ENCODE measurements around the gene KLF5. TPM values are rescaled to one million over a fixed set of nuclear protein-coding genes. Genes with fewer than 3 reads are reported as not detected.

The KLF5 gene
- total RNA-seq, 2 experiments from 2014 or later, result 1.6 to 2.3 TPM

GRCh38 chr13:73106513-73107178, 47.8 kb downstream of the KLF5 start:
- CTCF ChIA-PET, result no interaction called here
- Mint-ChIP-seq H3K4me3 (no peak overlapping the region), H3K4me1 (no peaks in the 10 kb centered on the region), H3K9me3 (no peaks in the 10 kb centered on the region), H3K27ac (no peak overlapping the region), H3K27me3 (no peaks in the 10 kb centered on the region), H3K36me3 (ENCODE audit: low read depth) (no peaks in the 10 kb centered on the region)
- DNase-seq, result no peak
- POLR2A ChIA-PET, result no interaction called here

DNA sequence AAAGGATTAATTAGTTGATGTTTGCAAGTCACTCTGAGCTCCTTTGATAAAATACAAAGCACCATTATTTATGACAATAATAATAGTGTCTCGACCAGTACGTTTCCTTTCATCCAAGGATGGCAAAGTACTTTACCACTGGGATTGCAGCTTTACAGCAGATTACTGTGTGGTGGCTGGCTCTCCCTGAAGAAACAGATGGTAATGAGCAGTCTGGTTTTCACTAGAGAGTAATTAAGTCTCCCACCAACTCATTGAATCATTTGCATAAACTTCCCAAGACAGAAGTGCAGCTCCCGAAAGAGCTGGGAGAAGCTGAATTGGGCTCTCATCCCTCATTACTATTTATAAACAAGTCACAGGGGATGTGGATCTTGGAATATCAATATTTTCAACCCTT, 48.7 kb downstream of the KLF5 start:
- Mint-ChIP-seq H3K9me3 (no peaks in the 10 kb centered on the region), H3K4me1 (no peaks in the 10 kb centered on the region)
- CTCF ChIA-PET, result no interaction called here

GRCh38 chr13:73107970-73108369, 49.2 kb downstream of the KLF5 start:
- H3K27ac Mint-ChIP-seq, result no peak overlapping the region
- peaks cover 4% of the 10 kb centered on the region for H3K27me3 Mint-ChIP-seq
- no peaks in the 10 kb centered on the region for H3K9me3 Mint-ChIP-seq
- H3K4me3 Mint-ChIP-seq, result no peak overlapping the region
- no peaks in the 10 kb centered on the region for H3K4me1 Mint-ChIP-seq
- POLR2A ChIA-PET, result no interaction called here
- CTCF ChIA-PET, result no interaction called here
- no peaks in the 10 kb centered on the region for H3K36me3 Mint-ChIP-seq (ENCODE audit: low read depth)
- no peak for DNase-seq

More for the DNA sequence above, 48.7 kb downstream of the KLF5 start:
- POLR2A ChIA-PET, result no interaction called here
- Mint-ChIP-seq H3K27ac (no peak overlapping the region), H3K27me3 (peaks cover 2% of the 10 kb centered on the region), H3K36me3 (ENCODE audit: low read depth) (no peaks in the 10 kb centered on the region), H3K4me3 (no peak overlapping the region)
- DNase-seq, result no peak

DNA sequence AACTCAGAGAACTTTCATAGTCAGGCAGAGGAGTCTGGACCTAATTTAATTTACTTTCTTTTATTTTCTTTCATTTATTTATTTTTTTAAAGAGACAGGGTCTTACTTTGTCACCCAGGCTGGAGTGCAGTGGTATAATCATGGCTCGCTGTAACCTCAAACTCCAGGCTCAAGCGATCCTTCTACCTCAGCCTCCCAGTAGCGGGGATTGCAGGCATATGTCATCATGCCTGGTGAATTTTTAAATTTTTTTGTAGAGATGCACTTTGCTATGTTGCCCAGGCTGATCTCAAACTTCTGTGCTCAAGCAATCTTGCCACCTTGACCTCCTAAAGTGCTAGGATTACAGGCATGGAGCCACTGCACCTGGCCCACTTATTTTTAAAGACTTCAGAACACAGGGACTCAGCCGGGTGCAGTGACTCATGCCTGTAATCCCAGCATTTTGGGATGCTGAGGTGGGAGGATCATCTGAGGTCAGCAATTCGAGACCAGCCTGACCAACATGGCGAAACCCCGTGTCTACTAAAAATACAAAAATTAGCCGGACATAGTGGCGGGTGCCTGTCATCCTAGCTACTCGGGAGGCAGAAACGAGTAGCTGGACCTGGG, 50.6 kb downstream of the KLF5 start:
- ChIA-PET POLR2A (no interaction called here), CTCF (no interaction called here)
- no peak for DNase-seq
- Mint-ChIP-seq H3K27ac (no peak overlapping the region), H3K9me3 (no peaks in the 10 kb centered on the region), H3K4me1 (no peaks in the 10 kb centered on the region), H3K27me3 (peaks cover 4% of the 10 kb centered on the region), H3K36me3 (ENCODE audit: low read depth) (no peaks in the 10 kb centered on the region), H3K4me3 (no peak overlapping the region)

DNA sequence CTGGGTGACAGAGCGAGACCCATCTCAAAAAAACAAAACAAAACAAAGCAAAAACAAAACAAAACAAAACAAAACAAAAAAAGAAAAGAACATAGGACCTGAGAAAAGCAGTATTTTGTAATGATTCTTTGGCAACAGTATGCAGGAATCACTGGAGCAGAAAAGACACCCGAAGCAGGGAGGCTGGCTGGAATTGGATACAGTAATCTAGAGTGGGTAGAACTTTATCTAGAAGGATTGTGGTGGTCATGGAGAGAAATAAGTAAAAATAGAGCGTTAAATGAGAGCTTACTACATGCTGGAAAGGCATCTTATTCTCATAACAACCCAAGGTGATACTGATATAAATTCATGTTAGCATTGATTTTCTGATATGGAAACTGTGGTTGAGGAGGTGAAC, 51.2 kb downstream of the KLF5 start:
- Mint-ChIP-seq H3K36me3 (ENCODE audit: low read depth) (no peaks in the 10 kb centered on the region), H3K27ac (no peak overlapping the region), H3K27me3 (peaks cover 4% of the 10 kb centered on the region), H3K4me1 (no peaks in the 10 kb centered on the region), H3K4me3 (no peak overlapping the region), H3K9me3 (no peaks in the 10 kb centered on the region)
- ChIA-PET POLR2A (no interaction called here), CTCF (no interaction called here)
- DNase-seq, result no peak

GRCh38 chr13:73110814-73111213, 52.0 kb downstream of the KLF5 start:
- no peak for DNase-seq
- Mint-ChIP-seq H3K36me3 (ENCODE audit: low read depth) (no peaks in the 10 kb centered on the region), H3K27me3 (peaks cover 4% of the 10 kb centered on the region), H3K4me3 (no peak overlapping the region), H3K27ac (no peak overlapping the region), H3K4me1 (no peaks in the 10 kb centered on the region), H3K9me3 (no peaks in the 10 kb centered on the region)
- ChIA-PET CTCF (no interaction called here), POLR2A (no interaction called here)

- Mint-ChIP-seq H3K36me3 (ENCODE audit: low read depth) (no peaks in the 10 kb centered on the region), H3K4me3 (no peak overlapping the region), H3K27me3 (peaks cover 4% of the 10 kb centered on the region), H3K27ac (no peak overlapping the region), H3K4me1 (no peaks in the 10 kb centered on the region), H3K9me3 (no peaks in the 10 kb centered on the region)
- POLR2A ChIA-PET, result no interaction called here
- CTCF ChIA-PET, result no interaction called here
- no peak for DNase-seq
These were observed 52.5 kb downstream of the KLF5 start for GRCh38 chr13:73111331-73111730.

DNA sequence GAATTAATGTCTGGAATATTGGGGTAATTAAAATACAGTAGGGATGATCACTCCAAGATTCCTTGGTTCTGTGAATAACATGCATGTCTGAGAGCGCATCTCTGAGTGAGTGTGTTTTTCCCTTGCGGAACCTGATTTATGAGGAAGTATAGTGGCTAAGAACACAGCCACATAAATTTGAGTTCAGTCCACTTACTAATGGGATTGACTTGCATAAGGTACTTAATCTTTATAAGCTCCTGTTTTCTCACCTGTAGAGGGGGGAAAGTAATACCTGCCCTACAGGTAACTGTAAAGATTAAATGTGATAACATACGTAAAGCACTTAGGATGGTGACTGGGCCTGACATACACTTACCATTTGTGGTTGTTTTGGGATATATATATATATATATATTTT, 60.8 kb downstream of the KLF5 start:
- Mint-ChIP-seq H3K4me1 (no peaks in the 10 kb centered on the region), H3K27ac (no peak overlapping the region), H3K36me3 (ENCODE audit: low read depth) (no peaks in the 10 kb centered on the region), H3K4me3 (no peak overlapping the region), H3K9me3 (no peaks in the 10 kb centered on the region), H3K27me3 (peaks cover 1% of the 10 kb centered on the region)
- no peak for DNase-seq
- ChIA-PET POLR2A (no interaction called here), CTCF (no interaction called here)
